Stimulated activated CD4-positive, alpha-beta T cell treated with anti-CD3 and anti-CD28 coated beads, Interleukin-2, amount 100 ng/mL, for 48 hours (primary cell): ENCODE data around the gene DCAF5.
"Not testable (repeated sequence)": the region's sequence is repeated elsewhere in the genome, so short reads cannot be mapped to it uniquely, and the experiment has no call there.

Experiments
- DNase-seq, 2 donors: peaks; one replicate each; pipeline ENCODE4 v3.0.0-alpha.2; 2020

Gene DCAF5

DNA sequence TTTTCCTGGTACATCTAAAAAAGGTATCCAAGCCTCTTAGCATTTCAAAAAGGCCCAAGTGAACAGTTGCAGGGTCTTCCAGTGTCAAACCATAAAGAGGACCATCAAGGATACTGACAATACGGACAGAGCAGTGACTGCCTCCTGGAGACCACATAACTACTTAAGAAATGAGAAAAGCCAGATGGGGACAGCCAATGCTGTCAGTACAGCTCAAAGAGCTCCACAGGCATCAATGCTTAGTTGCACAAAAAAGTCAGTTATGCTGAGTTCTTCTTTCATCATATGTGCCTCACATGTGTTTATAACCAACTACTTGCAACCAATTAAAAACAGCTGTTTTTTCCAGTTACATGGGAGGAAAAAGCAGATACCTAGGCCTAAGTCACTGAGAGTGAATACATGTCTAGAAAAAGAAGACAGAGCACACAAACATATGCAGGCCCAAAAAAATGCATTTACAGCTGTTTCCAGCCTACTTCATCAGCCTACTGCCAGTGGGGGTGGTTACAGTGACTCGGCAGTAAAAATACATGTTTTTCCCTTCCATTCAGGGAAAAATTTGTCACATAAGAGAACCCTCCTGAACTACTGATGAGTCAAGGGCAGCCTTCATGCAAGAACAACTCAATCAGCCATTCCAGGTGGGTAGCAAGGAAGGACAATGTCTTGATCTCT, 84.0 kb downstream of the DCAF5 start:
- no peak for DNase-seq

DNA sequence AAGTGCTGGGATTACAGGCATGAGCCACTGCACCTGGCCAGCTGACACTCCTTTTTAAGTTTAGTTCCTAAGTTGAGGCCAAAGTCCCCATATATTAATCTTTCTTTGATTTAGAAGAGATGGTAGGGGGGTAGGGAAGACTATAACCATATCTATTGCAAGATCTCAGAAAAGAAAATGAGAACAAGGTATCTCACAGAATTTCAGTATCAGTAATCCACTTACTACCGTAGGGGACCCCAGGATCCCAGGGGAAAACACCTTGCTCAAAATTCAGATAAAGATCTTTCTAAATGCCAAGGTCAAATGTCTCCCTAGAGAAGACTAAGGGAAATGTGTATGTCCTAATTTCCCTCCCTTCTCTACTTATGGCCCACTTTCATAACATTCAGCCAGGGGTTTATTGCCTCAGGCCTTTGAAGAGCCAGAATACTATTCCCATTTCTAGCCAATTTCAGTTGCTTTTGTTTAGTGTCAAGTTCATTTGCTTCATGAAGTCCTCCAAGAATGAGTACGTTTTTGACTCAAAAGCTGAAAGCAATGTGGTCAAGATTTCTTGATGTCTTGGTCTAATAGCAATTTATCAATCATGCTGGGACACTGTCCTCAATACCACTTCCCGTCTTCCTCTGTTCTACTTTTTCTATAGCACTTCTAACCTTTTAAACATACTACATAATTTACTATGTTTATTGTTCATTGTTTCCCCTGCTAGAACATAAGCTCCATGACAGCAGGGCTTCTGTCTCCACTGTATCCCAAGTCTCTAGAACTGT, 86.3 kb downstream of the DCAF5 start:
- DNase-seq = no peak

DNA sequence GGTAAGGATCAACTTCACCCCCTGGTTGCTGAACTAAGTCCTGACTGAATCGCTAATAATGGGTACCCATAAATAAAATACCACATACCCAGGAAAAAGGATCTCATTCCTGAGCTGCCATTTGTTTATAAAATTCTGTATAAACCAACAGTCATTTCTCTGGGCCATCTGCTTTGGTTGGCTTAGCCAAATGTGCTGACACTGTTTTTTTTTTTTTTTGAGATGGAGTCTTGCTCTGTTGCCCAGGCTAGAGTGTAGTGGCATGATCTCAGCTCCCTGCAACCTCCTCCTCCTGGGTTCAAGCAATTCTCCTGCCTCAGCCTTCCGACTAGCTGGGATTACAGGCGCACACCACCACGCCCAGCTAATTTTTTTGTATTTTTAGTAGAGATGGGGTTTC, 87.0 kb downstream of the DCAF5 start:
- DNase-seq = not testable (repeated sequence)

DNA sequence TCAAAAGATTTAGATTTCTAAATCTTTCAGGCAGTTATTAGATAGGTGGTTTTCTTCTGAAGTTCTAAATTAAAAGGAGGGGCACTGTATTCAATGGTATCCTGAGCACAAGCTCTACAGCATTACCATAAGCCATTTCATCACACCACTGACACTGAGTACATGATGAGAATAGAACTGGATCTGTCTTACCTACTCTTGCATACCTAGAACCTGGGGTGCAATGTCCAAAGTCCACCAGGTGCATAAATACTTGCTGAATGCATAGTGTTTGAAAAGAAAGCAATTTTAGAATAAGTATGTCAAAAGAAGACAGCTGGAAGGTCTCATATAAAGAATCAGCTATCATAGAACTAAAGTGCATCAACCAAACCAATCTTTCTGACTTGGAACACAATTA, 88.3 kb downstream of the DCAF5 start:
- no peak for DNase-seq

DNA sequence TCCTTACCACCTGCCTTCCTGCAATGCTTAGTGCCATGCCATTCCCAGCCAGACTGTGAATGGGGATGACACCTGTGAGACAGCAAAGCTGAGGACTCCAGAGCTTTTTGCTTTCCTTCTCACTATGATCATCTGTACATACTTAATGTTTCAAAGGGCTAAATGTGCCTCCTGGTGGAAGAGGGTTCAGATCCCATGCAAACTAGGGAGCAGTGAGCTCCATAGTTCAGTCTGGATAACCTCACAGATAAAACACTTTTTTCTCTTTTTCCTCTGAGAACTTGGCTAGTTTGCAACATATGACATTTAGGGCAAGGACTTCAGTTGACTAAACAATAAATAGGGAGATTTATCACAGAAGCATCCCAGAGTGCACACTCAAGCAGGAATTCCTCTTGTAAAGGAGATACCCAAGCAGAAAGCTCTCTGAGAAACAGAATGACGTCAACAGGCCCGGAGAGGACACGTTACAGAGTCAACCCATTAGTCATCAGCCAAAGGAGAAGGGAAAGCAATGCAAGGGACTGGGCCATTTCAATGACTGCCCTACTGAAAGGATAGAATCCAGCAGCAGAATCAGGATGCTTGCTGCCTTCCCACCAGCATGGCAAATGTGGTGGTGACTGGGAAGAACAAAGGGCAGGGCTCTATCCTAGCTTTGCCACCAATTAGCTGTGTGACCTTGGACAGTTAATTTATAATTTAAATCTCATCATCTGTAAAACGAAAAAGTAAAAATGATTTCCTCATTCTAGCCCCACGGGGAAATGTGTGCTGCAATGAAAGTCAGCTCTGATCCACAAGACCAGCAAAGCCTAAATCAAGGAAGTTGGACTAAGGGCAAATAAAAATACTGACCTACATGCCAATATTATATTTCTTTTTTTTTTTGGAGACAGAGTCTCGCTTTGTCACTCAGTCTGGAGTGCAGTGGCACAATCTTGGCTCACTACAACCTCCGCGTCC, 93.0 kb downstream of the DCAF5 start:
- DNase-seq = no peak

DNA sequence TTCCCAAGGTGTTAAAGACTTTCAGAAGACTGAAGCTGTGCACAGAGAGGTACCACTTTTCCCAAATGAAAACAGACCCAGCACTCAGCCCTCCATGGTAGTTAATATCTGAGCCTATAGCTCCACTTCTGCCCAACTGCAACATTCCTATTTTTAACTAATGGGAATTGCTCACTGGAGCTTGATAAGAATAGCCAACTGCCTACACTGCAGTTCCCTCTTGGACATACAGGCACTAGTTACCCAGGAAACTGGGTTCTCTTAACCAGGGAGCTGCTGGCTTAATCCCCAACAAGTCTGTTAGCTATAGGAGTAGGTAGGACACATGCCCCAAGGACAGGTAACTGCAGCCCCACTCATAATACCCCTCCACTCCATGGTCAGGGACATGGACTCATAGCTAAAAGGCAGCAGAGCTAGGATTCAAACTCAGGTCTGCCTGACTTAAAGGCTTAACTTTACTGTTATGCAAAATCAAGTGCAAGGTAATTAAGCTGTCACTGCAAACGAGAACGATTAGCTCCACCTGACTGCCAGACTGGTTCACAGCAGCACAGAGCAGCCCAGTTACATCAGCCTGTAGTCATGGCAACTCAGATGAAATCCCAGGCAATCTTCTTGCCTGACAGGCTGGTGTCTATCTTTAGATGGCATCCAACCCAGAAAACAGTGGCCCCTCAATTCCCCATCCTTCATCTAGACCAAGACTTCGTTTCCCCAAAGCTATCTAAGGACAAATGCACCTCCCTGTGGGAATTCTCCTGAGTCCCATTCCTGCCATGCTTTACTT, 96.7 kb downstream of the DCAF5 start:
- DNase-seq = no peak

DNA sequence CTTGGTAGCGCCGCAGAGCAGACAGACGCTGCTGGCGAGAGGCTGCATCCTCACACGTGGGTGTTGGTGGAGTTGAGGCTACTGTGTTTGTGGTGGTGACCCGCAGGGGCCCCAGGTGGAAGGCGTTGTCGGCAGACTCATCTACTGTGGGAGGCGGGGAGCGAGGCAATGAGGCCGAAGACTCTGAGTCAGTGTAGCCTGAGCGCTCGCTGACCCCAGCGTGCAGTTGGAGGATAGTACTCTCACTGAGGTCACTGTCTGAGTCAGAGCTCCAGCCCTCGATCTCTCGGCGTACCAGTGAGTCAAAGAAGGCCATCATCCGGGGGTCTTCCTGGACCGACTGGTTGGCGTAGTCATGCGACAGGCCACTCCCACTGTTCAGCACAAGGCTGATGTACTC, 97.8 kb downstream of the DCAF5 start:
- DNase-seq = no peak

DNA sequence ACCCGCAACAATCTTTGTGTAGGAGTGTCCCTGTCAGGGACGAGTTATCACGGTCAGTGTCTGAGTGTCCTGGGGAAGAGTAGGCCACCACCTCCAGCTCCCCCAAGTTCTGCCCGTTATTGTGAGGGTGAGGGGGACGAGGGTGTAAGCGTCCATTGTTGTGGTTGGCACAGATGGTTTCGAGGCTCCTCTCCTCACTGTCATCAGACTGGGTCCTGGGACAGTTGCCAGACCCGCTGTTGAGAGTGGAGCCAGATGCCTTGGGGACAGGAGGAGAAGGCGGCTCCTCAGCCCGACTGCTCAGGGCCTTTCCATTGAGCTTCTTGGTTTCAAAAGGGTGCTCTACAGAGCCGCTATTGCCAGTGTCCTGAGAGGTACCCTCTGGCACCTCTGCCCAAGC, 98.9 kb downstream of the DCAF5 start:
- no peak for DNase-seq

DNA sequence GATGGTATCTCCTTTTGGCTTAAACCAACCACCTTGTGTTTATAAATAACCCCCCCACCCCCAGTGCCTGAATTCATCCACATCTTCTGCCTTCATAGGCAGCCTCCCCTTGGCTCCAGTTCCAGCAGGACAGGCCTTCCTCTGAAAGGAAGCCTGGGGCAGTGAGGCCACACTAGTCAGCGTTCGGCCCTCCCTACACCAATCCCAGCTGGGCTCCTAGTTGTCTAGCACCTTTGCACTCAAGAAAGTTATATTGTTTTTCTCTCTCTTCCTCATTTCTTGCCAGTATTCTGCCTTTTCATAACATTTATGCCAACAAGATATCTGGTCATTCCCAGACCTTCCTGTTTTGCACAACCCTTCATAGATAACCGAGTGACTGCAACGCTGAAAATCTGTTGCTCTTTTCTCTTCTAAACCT, 100.7 kb downstream of the DCAF5 start:
- no peak for DNase-seq

DNA sequence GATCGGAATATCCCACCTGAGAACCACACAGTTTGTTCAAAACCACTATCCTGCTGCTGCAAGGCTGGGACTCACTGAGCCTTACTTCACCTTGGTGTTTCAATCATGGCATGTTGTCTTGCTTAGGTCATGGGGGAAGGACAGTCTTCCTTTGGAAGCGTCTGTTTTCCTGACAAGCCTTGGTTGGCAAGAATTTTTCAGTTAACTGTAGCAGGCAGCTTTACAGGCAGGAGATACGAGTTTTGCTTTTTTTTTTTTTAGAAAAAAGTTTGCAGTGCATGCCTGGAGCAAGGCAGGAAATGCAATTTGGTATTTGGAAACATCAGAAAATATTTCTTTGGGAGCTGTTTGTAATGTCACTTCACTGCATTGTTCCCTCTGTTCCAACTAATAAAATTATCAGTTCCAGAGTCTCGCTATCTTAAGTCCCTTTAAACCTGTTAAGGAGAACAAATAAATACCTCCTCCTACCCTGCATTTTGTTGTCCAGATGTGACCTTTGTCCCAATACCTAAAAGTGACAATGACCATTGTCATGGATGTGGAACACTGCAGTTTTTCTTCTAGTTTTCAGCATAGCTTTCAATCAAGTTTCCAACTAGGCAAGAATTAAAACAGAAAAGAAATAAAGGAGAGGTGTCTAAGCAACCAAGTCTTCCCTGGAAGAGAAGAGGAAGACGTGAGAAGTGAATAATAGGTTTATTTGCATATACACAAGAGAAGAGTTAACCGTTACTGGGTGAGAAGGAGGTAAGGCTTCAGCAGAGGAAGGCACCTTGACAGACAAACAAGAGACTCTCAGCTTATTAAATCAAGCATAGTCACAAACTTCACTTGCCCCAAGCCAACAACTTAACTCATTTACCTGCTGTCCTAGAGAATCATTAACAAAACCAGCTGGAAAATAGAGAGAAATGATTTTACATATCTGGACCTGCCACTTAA, 102.4 kb downstream of the DCAF5 start:
- no peak for DNase-seq

DNA sequence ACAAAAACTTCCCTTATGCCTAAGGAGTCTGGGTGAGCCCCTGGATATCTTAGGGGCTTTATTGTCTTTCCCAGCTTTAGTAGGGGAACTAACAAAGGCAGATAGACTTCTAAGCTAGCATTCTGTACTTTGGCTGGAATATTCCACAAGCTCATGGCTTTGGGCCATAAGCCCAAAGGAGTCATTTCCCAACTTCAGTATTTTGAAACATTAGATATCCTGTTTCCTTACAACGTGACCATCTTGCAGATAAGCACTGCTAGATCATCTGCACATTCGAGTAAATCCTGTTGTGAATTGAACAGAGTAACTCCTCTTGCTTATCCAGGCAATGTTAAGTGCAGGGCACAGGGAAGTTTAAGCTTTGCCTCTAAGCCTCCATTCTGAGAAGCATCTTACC, 103.2 kb downstream of the DCAF5 start:
- DNase-seq = no peak

DNA sequence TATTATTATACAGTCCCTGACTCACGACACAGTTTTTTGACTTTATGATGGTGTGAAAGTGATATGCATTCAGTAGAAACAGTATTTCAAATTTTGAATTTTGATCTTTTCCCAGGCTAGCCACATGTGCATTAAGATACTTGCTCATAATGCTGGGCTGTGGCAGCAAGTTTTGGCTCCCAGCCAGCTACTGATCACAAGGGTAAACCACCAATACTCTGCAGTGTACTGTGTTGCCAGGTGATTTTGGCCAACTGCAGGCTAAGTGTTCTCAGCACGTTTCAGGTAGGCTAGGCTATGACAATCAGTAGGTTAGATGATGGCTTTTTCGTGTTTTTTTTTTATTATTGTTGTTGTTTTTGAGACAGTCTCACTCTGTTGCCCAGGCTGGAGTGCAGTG, 104.5 kb downstream of the DCAF5 start:
- DNase-seq = no peak

DNA sequence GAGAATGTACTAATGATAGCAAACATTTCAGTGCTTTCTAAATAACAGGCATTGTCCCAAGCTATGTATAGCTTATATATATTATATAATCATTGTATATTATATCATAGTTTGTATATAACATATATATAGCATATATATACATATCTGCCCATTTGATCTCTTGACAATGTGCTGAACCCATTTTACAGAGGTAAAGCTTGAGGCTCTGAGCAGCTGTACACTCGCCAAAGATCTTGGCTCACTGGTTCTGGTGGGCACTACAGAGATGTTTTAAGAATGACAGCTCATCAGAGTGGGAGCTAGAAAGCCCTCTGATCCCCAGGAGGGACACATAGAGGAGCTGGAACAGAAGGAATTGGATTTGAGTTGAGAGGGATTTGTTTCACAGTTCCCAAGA, 105.7 kb downstream of the DCAF5 start:
- no peak for DNase-seq

DNA sequence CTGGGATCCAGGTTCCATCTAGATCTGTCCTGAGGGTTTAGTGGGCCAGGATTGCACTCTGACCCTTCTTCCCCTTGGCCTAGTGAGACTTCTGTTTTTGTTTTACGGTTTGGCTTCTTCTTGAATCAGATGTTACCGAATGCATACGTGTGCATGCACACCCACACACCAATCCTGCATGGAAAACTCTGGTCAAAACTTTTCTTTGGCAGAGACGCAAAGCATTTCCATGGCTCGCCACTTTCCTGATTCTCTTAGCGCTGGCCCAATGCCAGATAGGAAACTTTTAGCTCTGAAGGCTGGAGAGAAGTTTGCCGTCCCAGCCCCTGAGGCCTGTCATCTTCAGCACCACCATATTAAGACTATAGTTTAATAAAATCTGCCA, 106.5 kb downstream of the DCAF5 start:
- no peak for DNase-seq

DNA sequence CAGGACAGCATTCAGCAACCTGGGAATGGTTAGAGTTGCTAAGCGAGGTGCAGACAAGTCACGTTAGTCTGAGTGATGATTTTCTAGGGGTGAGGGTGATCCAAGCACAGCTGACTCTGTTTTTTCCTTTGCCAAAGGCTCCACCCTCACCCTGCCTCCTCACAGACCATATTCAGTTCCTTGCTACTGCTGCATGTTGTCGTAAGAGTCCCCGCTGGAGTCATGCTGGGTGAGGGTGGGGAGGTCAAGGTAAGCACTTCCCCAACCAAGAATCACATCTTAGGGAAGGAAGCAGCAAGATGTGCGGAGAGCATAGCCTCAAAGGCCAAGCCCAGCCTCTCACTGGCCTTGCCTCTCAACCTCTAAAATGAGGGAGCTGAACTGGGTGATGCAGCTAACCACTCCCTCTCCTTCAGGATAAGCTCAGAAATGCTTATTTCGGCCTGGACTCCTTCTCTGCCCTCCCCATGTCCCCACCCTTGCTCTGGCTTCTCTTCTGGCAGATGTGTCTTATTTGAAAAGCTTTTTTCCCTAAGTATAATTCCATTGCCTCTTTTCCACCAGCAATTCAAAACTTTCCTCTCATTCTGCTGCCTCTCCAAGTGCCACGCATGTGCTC, 107.0 kb downstream of the DCAF5 start:
- no peak for DNase-seq

DNA sequence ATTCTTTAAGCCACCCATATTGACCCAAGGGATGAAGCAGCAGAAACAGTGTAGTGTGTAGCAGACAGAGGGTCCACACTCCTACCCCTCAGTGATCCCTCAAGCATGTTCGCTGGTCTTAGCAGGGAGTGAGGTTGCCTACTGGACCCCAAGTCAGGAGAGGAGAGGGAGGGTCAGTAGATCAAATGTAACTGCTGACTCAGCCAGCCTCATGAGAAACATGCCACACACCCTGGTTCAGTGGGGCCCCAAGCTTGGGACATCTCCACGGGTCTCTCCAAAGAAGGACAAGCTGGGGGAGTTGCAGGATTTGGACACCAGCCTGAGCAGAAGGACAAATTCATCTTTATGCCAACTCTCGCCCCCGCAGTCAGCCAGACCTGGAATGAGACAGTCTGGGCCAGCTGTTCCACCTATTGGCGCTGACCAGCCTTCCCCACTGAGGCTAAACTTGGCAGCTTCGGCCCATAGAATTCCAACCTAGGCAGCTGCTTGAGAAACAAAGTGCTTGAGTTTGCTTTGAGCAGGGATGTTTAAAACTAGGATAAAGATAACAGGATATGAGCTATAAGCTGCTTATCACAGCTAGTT, 107.9 kb downstream of the DCAF5 start:
- DNase-seq = no peak

DNA sequence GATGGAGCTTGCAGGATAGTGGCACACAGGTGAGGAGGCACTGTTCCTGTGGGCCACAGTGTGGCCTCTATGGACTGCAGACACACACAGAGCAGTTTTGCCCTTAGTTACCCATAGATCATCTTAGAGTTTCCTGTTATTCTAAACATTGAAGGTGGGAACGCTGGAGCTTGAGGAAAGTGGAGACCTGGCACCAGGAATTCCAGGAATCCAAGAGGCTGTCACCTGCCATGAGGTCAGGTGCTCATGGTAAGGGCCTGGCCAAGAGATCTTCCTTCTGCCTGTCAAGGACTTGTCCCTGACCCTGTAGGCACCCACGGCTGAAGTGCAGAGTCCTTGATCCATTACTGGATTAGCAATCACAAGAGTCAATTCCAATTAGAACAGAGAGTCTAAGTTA, 108.6 kb downstream of the DCAF5 start:
- DNase-seq = no peak

DNA sequence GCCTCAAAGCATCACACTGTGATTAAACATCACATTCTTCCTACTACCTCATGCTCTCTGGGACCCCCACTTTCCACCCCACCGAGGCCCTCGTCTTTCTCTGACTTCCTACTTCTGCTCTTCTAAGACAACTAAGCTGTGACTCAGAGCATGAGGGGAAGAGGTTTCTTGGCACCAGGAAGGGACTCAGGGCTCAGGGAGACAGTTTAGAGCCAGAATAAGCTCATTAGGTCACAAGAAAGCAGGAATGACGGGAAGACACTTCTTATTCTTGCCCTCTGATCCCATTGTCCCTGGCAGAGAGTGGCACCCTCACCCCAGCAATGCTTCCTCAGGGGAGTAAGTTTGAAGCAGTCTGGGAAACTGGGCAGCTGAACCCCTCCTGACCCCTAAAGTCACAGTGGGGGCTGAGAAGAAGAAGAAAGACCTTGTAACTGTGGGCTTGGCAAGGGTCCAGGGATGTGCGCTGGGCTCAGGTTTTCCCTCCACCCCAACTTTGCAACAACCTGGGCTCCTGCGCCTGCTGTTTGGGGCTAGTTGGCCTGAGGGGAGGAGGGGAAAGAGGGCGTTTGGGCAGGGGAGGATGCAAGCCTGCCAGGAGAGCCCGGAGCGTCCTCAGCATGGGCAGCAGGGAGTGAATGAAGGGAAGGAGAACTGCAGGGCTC, 109.2 kb downstream of the DCAF5 start:
- no peak for DNase-seq

DNA sequence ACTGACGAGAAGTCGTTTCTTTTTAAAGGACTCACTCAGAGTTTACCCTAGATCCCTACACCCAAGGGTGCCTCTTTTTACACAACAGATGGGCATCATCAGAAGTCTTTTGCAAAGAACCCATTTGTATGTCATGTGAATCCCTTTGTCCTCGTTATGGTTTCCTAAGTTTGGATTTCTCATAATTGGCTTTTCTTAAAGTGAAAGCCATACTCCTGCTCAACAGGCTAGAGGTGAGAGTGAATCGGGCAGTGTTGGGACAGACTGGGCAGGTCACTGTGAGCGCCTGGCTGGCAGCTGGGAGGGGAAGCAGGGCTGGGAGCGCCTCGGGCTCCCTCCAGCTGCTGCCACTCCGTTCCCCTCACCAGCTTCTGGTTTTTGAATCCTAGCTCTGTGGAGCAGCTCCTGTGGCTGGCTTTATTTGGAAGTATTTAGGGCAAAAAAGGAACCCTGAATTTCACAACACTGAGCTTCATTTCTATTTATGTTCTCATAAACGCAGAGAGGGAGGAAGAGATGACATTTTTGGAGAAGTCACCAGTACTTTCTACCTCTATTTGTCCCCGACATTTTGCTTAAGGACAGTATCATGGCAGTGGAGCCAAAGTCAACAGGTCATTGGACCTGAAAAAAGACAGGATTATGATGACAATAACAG, 110.0 kb downstream of the DCAF5 start:
- DNase-seq = no peak

DNA sequence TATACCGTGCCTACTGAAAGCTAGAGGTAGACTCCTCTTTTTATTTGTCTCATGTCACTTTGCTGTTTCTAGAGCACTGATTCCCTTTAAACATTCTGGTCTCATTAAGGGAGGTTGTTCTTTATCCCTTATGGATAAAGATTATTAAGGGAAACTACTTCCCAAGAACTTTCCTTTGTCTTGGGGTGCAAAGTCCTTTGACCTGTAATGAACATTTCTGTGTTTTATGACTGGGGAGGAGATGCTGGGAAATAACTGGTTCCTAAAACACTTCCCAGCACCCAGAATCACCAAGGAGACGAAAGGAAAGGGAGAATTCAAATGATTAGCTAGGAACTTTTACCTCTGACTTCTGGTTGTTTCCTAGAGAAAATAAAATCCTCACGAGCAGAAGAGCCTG, 110.6 kb downstream of the DCAF5 start:
- DNase-seq = no peak
